CD4-positive, alpha-beta memory T cell (primary cell): ENCODE data around the gene PLSCR1. TPM values are rescaled to one million over a fixed set of nuclear protein-coding genes. Genes with fewer than 3 reads are reported as not detected.
A peak's percentile ranks its signal among the peaks of the same experiment; 100 is the strongest.

Experiments used
- CTCF ChIA-PET: fragments of 350-600 bp; sonication (Branson Sonifier 250); formaldehyde crosslinking; loops from one replicate; lab custom pipeline; 2021; ENCODE audit warnings: inconsistent platforms; ENCODE audit not compliant: partially characterized antibody; lab: Charles Lee
- POLR2A ChIA-PET: fragments of 350-600 bp; sonication (Branson Sonifier 250); formaldehyde crosslinking; loops from one replicate; lab custom pipeline; 2021; ENCODE audit not compliant: partially characterized antibody; lab: Charles Lee
- DNase-seq, 5 donors: peaks; one replicate each; pipeline versions ENCODE4 v3.0.0 to v3.0.0-alpha.2; 2020 to 2022; ENCODE audit warnings: mixed read lengths in 1 of 5
- H3K27ac ChIP-seq: one replicate; pipeline ENCODE4 v1.7.0; 2013; ENCODE audit warnings: low read depth, low read length
- H3K27me3 ChIP-seq: 2 replicates; pipeline ENCODE4 v1.7.0; 2013; ENCODE audit warnings: mild to moderate bottlenecking, low read length, moderate library complexity; ENCODE audit not compliant: insufficient read depth
- H3K36me3 ChIP-seq: 2 replicates; pipeline ENCODE4 v1.7.0; 2013; ENCODE audit warnings: mild to moderate bottlenecking, low read length, moderate library complexity; ENCODE audit not compliant: insufficient read depth
- H3K4me1 ChIP-seq: 2 replicates; pipeline ENCODE4 v1.7.0; 2013; ENCODE audit warnings: mild to moderate bottlenecking, low read length, moderate library complexity; ENCODE audit not compliant: insufficient read depth
- H3K4me3 ChIP-seq, 2 donors: one replicate each; pipeline ENCODE4 v1.7.0; 2013; ENCODE audit warnings: low read length in 2 of 2, mild to moderate bottlenecking in 1 of 2
- H3K9me3 ChIP-seq, 2 donors: one replicate each; pipeline ENCODE4 v1.7.0; 2013; ENCODE audit warnings: low read length in 2 of 2, control low read depth in 1 of 2; ENCODE audit not compliant: control insufficient read depth in 1 of 2
- H3K27ac Mint-ChIP-seq, 7 donors: one replicate each; pipeline ENCODE4 v1.8.0; 2020 to 2021; ENCODE audit warnings: mixed read lengths in 7 of 7, mild to moderate bottlenecking in 6 of 7, inconsistent platforms in 3 of 7, moderate library complexity in 3 of 7
- H3K27me3 Mint-ChIP-seq, 2 donors: one replicate each; pipeline ENCODE4 v1.8.0; 2020 to 2021; ENCODE audit warnings: mixed read lengths in 2 of 2
- H3K36me3 Mint-ChIP-seq, 2 donors: one replicate each; pipeline ENCODE4 v1.8.0; 2020 to 2021; ENCODE audit warnings: mixed read lengths in 2 of 2, inconsistent platforms in 1 of 2, mild to moderate bottlenecking in 1 of 2
- H3K4me1 Mint-ChIP-seq, 4 donors: one replicate each; pipeline ENCODE4 v1.8.0; 2020 to 2021; ENCODE audit warnings: mixed read lengths in 4 of 4, mild to moderate bottlenecking in 1 of 4
- H3K4me3 Mint-ChIP-seq, 8 donors: one replicate each; pipeline ENCODE4 v1.8.0; 2020 to 2021; ENCODE audit warnings: mixed read lengths in 8 of 8, mild to moderate bottlenecking in 7 of 8, moderate library complexity in 6 of 8, inconsistent platforms in 3 of 8
- H3K9me3 Mint-ChIP-seq, 8 donors: one replicate each; pipeline ENCODE4 v1.8.0; 2020 to 2021; ENCODE audit warnings: mixed read lengths in 8 of 8, mild to moderate bottlenecking in 5 of 8, inconsistent platforms in 3 of 8, moderate library complexity in 1 of 8
- intact Hi-C: fragments of 100-400 bp; cut with micrococcal nuclease; formaldehyde crosslinking; loops from one replicate; pipeline ENCODE4 v1.15.1; 2023
- polyA plus RNA-seq, 2 donors: library from polyadenylated mRNA; unstranded; fragments of 300-500 nt; fragmentation: Illumina TruSeq; gene quantifications; one replicate each; pipeline ENCODE4 v1.2.3, GENCODE V29; 2021
- total RNA-seq, 2 experiments: library from RNA; stranded (reverse); gene quantifications; one replicate each; pipeline ENCODE4 v1.2.3, GENCODE V29; 2021

The PLSCR1 gene, protein sequence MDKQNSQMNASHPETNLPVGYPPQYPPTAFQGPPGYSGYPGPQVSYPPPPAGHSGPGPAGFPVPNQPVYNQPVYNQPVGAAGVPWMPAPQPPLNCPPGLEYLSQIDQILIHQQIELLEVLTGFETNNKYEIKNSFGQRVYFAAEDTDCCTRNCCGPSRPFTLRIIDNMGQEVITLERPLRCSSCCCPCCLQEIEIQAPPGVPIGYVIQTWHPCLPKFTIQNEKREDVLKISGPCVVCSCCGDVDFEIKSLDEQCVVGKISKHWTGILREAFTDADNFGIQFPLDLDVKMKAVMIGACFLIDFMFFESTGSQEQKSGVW
- total RNA-seq (10 to 100 TPM; 24.9 to 25.0 TPM), polyA plus RNA-seq (10 to 100 TPM; 24.9 to 34.2 TPM)

DNA sequence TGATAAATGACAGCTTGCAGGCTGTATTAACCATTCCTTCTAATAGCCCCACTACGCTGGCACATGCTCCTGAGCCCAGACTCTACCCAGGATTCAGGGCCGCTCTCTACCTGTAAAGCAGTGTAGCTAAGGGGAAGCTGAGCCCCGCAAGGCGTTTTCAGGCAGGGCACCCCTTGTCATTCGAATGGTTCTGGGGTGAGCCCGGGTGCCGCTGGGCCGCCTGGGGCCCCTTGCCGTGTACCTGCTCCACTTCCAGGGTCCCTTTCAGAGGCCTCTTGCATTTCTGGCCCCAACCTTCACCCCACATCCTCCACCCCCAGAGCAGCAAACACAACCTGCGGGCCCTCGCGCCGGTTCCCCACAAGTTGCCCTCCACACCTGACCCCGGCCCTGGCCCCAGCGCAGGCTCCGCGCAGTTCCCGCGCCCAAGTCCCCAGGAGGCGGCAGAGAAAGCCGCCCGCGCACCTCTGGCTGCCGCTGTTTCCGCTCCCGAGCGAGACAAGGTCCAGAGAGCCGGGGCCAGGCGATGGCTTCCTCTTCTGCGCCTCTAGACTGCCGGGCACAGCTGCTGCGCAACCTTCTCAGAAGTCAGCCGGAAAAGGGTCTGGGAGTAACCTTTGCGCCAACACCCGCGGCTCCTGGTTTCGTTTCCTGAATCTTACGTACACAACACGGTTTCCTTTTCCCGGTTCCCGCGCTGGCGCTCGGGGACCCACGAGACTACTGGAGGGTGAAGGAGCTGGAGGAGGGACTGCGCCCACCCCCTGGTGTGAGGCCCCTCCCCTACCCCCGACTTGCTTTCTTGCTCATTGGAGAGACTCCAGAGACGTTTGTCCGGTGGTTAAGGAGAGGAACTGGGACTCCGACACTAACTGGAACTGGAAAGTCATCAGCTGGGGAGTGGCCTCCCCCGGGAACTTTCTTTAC lies at the start of gene PLSCR1:
Gene PLSCR1 (minus strand): TSS at position 606 of the 927 bp plus-strand sequence. CDS start 8,055 bp downstream, outside the sequence.
- intact Hi-C loops = loop anchor here (2.0 kb wide), 1 partner anchor 75 kb away; the partner anchor contains the start of gene PLSCR2
- H3K27me3 Mint-ChIP-seq = no peaks in the 10 kb centered on the region
- H3K4me3 Mint-ChIP-seq = peak within 1 kb of the TSS; percentile 93 to 95 (median 94)
- H3K4me1 Mint-ChIP-seq = peaks cover 37 to 71% (median 57%) of the 10 kb centered on the region in 4 donors
- H3K36me3 Mint-ChIP-seq = peaks cover 0 to 7% of the 10 kb centered on the region in 2 donors
- peak; percentile 56 to 64 (median 63) for DNase-seq
- H3K9me3 ChIP-seq = no peaks in the 10 kb centered on the region
- H3K36me3 ChIP-seq = no peaks in the 10 kb centered on the region
- CTCF ChIA-PET = interaction anchor here (0.6 to 1.2 kb wide), 6 partner anchors 9 to 74 kb away, joined by 3 to 4 read pairs (median 3); no protein-coding TSS in a partner anchor
- H3K27ac ChIP-seq = peak within 1 kb of the TSS; percentile 50
- H3K4me1 ChIP-seq = peaks cover 42% of the 10 kb centered on the region
- POLR2A ChIA-PET = interaction anchor here (0.8 to 1.1 kb wide), 3 partner anchors 74 to 75 kb away, joined by 3 to 4 read pairs (median 4); partner anchors contain the start of gene PLSCR2
- peak within 1 kb of the TSS; percentile 75 to 77 for H3K4me3 ChIP-seq
- H3K27ac Mint-ChIP-seq = peak within 1 kb of the TSS; percentile 79 to 93 (median 88)
- H3K27me3 ChIP-seq = no peaks in the 10 kb centered on the region
- no peaks in the 10 kb centered on the region for H3K9me3 Mint-ChIP-seq

DNA sequence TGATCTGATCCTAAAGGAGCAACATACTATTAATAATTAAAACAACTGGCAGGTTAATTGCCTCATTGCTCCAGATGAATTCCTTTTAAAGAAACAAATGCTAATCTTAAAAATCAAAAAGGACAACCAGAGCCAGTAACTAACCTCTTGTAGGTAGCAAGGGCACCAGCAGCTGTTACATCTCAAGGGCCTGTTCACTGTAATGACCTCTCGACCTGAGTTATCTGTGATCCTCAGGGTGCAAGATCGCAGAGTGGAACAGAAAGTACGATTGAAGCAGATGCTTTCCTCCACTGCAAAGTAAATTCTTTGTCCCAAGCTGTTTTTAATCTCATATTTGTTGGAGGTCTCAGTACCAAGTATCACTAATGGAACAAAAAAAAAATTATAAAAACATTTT lies 49.4 kb upstream of the PLSCR1 start:
- Histone ChIP-seq H3K9me3 (no peaks in the 10 kb centered on the region), H3K4me3 (no peak overlapping the region), H3K27ac (no peak overlapping the region), H3K36me3 (no peaks in the 10 kb centered on the region), H3K27me3 (no peaks in the 10 kb centered on the region), H3K4me1 (no peaks in the 10 kb centered on the region)
- intact Hi-C loops = no loop called here
- no peak overlapping the region for H3K27ac Mint-ChIP-seq
- no peaks in the 10 kb centered on the region for H3K9me3 Mint-ChIP-seq
- no peaks in the 10 kb centered on the region for H3K4me1 Mint-ChIP-seq
- POLR2A ChIA-PET = no interaction called here
- CTCF ChIA-PET = interaction anchor here (1.0 to 1.7 kb wide), 3 partner anchors 11 to 17 kb away, joined by 3 to 4 read pairs (median 3); no protein-coding TSS in a partner anchor
- DNase-seq = no peak
- peaks cover 2% of the 10 kb centered on the region in 2 donors for H3K27me3 Mint-ChIP-seq
- H3K4me3 Mint-ChIP-seq = no peak overlapping the region
- H3K36me3 Mint-ChIP-seq = no peaks in the 10 kb centered on the region

DNA sequence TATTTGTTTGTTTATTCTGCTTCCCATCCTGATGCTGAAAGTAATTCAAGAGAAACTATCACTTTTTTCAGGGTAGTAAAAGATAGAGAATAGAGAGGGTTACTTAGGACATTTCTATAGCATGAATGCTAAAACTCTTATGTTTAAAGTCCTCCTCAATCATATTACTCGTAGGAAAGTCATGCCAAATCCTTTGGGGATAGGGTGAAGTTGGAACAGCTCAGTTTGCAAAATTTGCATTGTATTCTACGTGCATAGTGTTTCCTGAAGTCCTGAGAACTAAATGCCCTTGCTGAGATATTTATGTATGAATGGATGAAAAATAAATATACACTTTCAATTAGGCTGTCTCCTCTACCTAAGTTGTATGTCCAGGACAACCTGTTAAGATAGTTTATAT lies 46.1 kb upstream of the PLSCR1 start:
- H3K27me3 ChIP-seq = no peaks in the 10 kb centered on the region
- H3K9me3 Mint-ChIP-seq = no peaks in the 10 kb centered on the region
- no peak overlapping the region for H3K4me3 Mint-ChIP-seq
- intact Hi-C loops = no loop called here
- POLR2A ChIA-PET = no interaction called here
- CTCF ChIA-PET = interaction anchor here (0.8 to 1.5 kb wide), 3 partner anchors 371 to 401 kb away, joined by 3 to 5 read pairs (median 3); no protein-coding TSS in a partner anchor
- H3K27me3 Mint-ChIP-seq = peaks cover 0 to 2% of the 10 kb centered on the region in 2 donors
- H3K36me3 ChIP-seq = no peaks in the 10 kb centered on the region
- no peak for DNase-seq
- H3K4me1 Mint-ChIP-seq = no peaks in the 10 kb centered on the region
- H3K9me3 ChIP-seq = no peaks in the 10 kb centered on the region
- H3K4me1 ChIP-seq = no peaks in the 10 kb centered on the region
- H3K27ac Mint-ChIP-seq = no peak overlapping the region
- H3K4me3 ChIP-seq = no peak overlapping the region
- no peak overlapping the region for H3K27ac ChIP-seq
- H3K36me3 Mint-ChIP-seq = no peaks in the 10 kb centered on the region

DNA sequence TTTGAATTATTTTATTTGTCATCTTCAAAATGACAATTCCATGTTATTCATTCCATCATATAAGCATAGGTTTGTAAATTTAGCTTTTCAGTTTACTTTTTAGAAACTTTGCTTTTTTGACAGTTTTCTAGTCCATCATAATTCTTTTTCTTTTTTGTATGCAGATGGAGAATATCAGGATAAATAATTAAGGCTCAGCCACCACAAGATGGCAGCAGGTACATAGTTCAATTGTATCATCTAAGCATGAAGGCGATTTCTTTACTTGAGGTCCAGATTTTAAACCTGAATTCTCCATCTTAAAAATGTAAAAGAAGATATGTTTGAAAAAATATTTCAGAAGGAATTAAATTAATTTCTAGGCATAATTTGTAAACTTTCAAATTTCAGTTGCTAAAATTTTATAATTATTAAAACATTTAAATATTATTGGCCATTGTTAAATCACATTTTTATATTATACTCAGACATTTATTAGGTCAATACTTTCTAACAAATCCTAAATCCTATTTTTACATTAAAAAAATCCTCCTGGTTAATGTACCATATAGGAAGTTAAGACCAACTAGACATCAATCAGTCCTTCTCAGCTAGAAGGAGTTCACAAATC lies 45.6 kb upstream of the PLSCR1 start:
- DNase-seq = no peak
- POLR2A ChIA-PET = no interaction called here
- intact Hi-C loops = no loop called here
- Histone ChIP-seq H3K27ac (no peak overlapping the region), H3K4me3 (no peak overlapping the region), H3K4me1 (no peaks in the 10 kb centered on the region), H3K36me3 (no peaks in the 10 kb centered on the region), H3K9me3 (no peaks in the 10 kb centered on the region), H3K27me3 (no peaks in the 10 kb centered on the region)
- Mint-ChIP-seq H3K27ac (no peak overlapping the region), H3K27me3 (peaks cover 0 to 2% of the 10 kb centered on the region in 2 donors), H3K9me3 (no peaks in the 10 kb centered on the region), H3K36me3 (no peaks in the 10 kb centered on the region), H3K4me3 (no peak overlapping the region), H3K4me1 (no peaks in the 10 kb centered on the region)
- CTCF ChIA-PET = interaction anchor here (0.8 to 1.5 kb wide), 5 partner anchors 9 to 400 kb away, joined by 3 to 5 read pairs (median 3); no protein-coding TSS in a partner anchor

DNA sequence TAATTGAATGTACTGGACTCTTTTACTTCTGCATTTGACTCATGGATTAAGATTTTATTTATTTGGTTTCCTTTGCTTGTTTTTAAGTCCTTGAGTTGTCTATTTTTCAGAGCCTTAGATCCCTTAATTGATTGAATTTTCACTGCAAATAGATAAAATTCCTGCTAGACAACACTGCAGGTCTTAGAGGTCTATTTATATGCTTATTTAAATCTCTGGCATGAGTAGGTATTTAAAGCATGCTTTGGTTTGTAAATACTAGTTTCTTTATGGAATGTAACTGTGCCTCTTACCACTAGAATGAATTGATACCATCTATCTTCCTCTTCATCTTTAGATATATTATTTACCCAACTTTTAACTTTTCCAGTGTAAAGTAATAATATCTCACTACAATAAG lies 40.7 kb upstream of the PLSCR1 start:
- ChIA-PET POLR2A (no interaction called here), CTCF (no interaction called here)
- no peak overlapping the region for H3K27ac Mint-ChIP-seq
- Histone ChIP-seq H3K27ac (no peak overlapping the region), H3K4me3 (no peak overlapping the region), H3K4me1 (no peaks in the 10 kb centered on the region), H3K9me3 (no peaks in the 10 kb centered on the region), H3K27me3 (no peaks in the 10 kb centered on the region), H3K36me3 (no peaks in the 10 kb centered on the region)
- no peak for DNase-seq
- H3K9me3 Mint-ChIP-seq = peaks cover 0 to 8% (median 5%) of the 10 kb centered on the region in 8 donors
- H3K4me1 Mint-ChIP-seq = no peaks in the 10 kb centered on the region
- no peak overlapping the region for H3K4me3 Mint-ChIP-seq
- intact Hi-C loops = no loop called here
- H3K36me3 Mint-ChIP-seq = no peaks in the 10 kb centered on the region
- peaks cover 2% of the 10 kb centered on the region in 2 donors for H3K27me3 Mint-ChIP-seq

DNA sequence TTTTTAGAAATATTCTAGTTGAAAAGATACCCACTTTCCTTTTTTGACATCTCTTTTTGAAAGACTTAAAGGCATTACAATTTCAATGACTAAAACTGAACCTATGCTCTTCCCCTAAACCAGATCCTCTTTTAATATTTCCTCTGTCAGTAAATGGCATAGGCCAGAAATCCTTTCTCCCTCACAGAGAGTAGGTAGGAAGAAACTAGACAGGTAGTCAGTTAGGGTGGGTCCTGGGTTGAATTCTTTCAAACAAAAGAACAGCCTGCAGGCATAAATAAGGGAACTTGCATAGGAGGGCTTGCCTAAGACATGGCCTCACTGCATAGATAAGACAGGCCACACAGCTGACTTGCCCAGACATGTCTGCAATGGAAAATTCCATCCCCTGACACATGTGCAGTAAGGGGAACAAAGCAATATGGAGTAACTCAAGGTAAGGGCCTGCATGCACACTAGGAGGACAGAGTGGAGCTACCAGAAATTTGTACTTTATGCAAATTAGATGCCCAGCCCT lies 37.6 kb upstream of the PLSCR1 start:
- no peaks in the 10 kb centered on the region for H3K9me3 ChIP-seq
- DNase-seq = no peak
- CTCF ChIA-PET = interaction anchor here (1.7 to 3.4 kb wide), 2 partner anchors 12 to 393 kb away, joined by 4 to 12 read pairs; no protein-coding TSS in a partner anchor

More for the DNA sequence above, 37.6 kb upstream of the PLSCR1 start:
- Histone ChIP-seq H3K27me3 (no peaks in the 10 kb centered on the region), H3K4me3 (no peak overlapping the region), H3K36me3 (no peaks in the 10 kb centered on the region), H3K4me1 (no peaks in the 10 kb centered on the region), H3K27ac (no peak overlapping the region)
- no peak overlapping the region for H3K4me3 Mint-ChIP-seq
- peaks cover 2% of the 10 kb centered on the region in 2 donors for H3K27me3 Mint-ChIP-seq
- intact Hi-C loops = no loop called here
- H3K36me3 Mint-ChIP-seq = no peaks in the 10 kb centered on the region
- H3K4me1 Mint-ChIP-seq = no peaks in the 10 kb centered on the region
- POLR2A ChIA-PET = no interaction called here
- H3K9me3 Mint-ChIP-seq = peaks cover 0 to 8% (median 5%) of the 10 kb centered on the region in 8 donors
- H3K27ac Mint-ChIP-seq = no peak overlapping the region
